GM12892 (cell line): ENCODE measurements around the gene KRTAP10-4.

Source experiments
- POLR2A ChIP-seq: IDR thresholded peaks from 2 replicates; pipeline ENCODE4 v1.6.1; 2011; ENCODE audit warnings: low read depth, low read length, control low read depth
- POLR2AphosphoS5 ChIP-seq: IDR thresholded peaks from 2 replicates; pipeline ENCODE4 v1.6.1; 2011; ENCODE audit warnings: low read depth, low read length, control low read depth

DNA sequence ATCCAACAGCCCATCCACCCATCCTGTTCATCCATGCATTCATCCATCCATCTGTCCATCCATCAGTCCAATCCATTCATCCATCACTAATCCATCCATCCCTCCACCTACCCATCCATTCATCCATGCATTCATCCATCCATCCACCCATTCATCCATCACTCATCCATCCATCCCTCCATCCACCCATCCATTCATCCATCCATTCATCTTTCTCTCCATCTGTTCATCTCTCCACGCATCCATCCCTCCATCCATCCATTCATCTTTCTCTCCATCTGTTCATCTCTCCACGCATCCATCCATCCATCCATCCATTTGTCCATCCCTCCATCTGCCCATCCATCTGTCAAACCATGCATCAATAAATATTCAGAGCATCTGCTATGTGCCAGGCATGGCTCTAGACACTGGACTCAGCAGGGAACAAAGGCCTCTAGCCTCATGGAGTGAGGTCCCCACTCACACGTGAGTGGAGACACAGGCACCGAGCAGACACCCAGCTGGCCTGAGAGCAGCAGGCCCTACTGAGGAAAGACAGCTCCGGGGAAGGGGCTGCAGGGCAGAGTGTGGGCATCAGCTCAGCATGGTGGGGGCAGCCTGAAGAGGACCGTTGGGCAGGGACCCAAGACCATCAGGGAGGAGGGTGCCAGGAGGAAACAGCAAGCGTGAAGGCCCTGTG is 43.2 kb upstream of the KRTAP10-4 start:
- TF ChIP-seq POLR2AphosphoS5, result no peak
- TF ChIP-seq POLR2A, result no peak
